T1000 (cell line): Measurements from ENCODE around the gene SYT9.

Experiments
- DNase-seq: peaks from one replicate; lab custom pipeline; 2025; ENCODE audit warnings: mixed read lengths; lab: John Stamatoyannopoulos, UW

Gene SYT9

GRCh38 chr11:7473717-7474116, 222.0 kb downstream of the SYT9 start:
- no peak for DNase-seq

GRCh38 chr11:7480113-7480512, 228.4 kb downstream of the SYT9 start:
- no peak for DNase-seq

- no peak for DNase-seq
These were observed 232.4 kb downstream of the SYT9 start for GRCh38 chr11:7484131-7484530.

DNA sequence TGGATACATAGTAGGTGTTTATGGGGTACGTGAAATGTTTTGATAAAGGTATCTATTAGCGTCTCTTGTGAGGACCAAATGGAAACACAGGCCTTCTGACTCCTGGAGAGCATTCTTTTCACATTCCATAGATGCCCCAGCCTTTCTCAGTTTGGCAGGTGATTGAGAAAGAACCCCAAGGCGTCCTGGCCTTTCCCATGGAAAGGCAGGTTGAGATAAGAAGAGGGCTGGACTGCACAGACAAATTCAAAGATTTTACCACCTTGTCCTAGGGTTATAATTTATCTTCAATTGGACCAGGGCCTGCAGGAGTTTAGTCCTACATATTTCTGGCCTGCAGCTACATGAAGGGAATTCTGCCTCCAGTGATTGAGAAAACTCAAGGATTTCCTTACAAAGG, 232.9 kb downstream of the SYT9 start:
- DNase-seq: no peak

- DNase-seq: no peak
These were observed 233.7 kb downstream of the SYT9 start, which contains the start of gene OLFML1 for GRCh38 chr11:7485186-7486097. OLFML1 (plus strand) TSS chr11:7485506; CDS start chr11:7485876, 370 bp downstream.

- DNase-seq: no peak
These were observed 234.5 kb downstream of the SYT9 start for GRCh38 chr11:7486098-7486780.

DNA sequence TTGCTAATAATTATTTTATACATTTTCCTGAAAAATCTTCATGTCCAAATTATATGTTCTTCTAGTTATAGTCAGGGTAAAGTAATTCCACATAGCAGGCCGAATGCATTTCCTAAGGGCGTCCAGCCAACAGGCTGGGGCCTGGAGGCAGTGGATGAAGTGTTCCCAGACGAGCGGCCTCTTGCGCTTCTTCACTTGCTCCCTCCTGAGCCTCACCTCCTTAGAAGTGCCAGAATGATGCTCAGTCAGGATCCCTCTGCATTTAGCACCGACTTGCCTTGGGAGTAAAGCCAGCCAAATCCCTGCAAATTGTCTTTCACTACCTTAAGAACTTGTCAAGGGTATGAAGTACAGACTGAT, 235.1 kb downstream of the SYT9 start:
- no peak for DNase-seq

DNA sequence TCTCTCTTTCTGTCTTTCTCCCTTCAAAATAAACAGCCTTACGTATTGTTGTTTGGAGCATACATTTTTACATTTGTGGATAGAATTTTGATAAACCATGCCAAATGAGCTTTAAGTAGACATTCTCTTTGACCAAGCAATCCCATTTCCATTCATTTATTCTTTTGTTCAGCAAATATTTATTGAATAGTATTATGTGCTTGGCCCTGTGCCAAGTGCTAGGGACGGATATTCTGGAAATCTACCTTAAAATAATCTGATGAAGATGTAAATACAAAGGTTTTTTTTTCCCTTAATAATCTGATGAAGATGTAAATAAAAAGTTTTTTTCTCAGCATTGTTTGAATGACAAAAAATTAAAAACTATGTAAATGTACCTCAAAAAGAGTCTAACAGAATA, 235.7 kb downstream of the SYT9 start:
- DNase-seq: no peak

GRCh38 chr11:7488681-7489080, 237.0 kb downstream of the SYT9 start:
- no peak for DNase-seq

GRCh38 chr11:7489376-7489775, 237.7 kb downstream of the SYT9 start:
- no peak for DNase-seq

DNA sequence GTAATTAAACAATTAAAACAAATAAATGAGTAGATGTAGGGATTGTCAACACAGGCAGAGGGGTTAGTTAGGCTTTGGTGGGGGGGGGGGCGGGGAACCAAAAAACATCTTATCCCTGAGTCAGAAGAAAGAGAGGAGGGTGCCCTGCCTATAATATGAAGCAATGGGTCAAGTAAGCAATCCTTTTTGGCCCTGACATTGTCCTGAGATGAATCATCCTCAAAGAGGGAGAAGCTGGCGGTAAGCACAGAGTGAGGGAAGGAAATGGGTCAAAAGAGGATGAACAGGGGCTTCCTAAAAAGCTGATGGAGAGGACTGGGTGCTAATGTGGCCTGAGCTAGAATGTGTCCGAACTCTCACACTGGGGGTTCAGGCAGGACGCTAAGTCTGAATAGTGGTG, 238.3 kb downstream of the SYT9 start:
- no peak for DNase-seq

GRCh38 chr11:7490535-7490934, 238.8 kb downstream of the SYT9 start:
- DNase-seq: no peak

- no peak for DNase-seq
These were observed 240.5 kb downstream of the SYT9 start for GRCh38 chr11:7492253-7492652.

GRCh38 chr11:7493670-7494069, 242.0 kb downstream of the SYT9 start:
- DNase-seq: no peak

DNA sequence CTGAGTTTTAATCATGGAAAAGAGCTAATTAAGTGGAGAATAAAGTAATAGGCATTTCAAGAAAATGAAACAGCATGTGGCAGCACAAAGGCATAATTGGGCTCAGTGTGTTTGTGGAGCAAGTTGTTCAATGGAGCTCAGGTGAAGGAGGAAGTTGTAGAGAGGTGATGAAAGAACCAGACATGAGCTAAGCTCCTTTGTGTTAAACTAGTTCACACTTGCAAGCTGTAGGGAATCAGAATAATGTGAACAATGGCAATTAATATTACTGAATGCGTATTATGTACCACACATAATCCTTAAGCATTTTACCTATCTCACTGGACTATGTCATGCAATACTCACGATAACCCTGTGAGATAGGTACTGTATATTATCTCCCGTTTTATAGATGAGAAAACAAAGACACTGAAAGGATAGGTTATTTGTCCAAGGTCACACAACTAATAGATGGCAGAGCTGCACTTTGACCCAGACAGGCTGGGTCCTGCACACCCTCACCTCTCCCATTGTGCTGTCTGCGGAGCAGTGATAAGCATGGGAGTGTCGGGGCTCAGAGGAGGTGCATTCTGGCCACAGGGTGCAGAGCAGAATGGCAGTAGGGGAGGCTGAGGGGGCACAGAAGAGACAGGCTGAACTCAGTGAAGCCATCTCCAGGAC, 242.5 kb downstream of the SYT9 start:
- DNase-seq: no peak

- DNase-seq: no peak
These were observed 244.3 kb downstream of the SYT9 start for GRCh38 chr11:7495882-7496551.

GRCh38 chr11:7498193-7498592, 246.5 kb downstream of the SYT9 start:
- DNase-seq: no peak

DNA sequence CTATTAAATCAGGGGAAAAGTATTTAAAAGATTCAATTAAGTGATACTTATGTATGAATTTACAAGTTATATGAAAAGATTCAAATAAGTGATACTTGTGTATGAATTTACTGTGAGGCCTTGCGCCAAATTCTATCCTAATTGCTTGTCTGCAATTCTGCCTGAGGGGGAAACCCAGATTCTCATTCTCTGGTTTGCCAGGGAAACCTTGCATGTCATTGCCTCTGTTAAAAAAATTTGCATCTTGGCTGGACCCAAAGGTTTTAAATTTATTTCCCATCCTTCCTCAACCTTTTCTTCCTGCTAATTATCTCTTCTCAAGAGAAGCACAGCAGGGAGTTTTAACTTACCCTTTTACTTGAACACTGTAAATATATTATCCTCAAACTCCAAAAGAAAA, 247.4 kb downstream of the SYT9 start:
- DNase-seq: no peak

DNA sequence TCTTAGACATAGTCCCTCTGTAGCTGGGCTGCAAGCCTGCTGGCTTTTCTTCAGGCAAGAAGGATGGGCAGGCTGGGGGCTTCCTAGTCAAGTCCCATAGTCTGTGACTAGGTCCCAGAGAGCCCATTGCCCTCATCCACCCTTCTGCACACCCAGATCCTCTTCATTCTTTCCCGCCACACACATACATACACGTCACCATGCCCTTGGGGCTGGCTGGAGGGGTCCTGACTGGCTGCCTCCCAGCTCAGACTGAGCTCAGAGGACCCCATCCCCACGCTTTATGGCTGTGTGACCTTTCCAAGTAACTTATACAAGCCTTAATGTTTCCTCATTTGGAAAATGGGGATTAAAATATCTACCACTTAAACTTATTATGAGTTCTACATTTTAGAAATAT, 248.5 kb downstream of the SYT9 start:
- DNase-seq: no peak

GRCh38 chr11:7501251-7501650, 249.5 kb downstream of the SYT9 start:
- no peak for DNase-seq

GRCh38 chr11:7501894-7502293, 250.2 kb downstream of the SYT9 start:
- DNase-seq: no peak

- no peak for DNase-seq
These were observed 254.5 kb downstream of the SYT9 start for GRCh38 chr11:7506243-7506642.
